Stimulated activated CD8-positive, alpha-beta memory T cell treated with anti-CD3 and anti-CD28 coated beads, Interleukin-4, amount 100 ng/mL, for 24 hours (primary cell): ENCODE measurements around the gene CLIP3.
"Not testable (repeated sequence)": the region's sequence is repeated elsewhere in the genome, so short reads cannot be mapped to it uniquely, and the experiment has no call there.

Experiments used
- DNase-seq: peaks from one replicate; pipeline ENCODE4 v3.0.0-alpha.2; 2020; ENCODE audit warnings: low read depth

CLIP3 gene

DNA sequence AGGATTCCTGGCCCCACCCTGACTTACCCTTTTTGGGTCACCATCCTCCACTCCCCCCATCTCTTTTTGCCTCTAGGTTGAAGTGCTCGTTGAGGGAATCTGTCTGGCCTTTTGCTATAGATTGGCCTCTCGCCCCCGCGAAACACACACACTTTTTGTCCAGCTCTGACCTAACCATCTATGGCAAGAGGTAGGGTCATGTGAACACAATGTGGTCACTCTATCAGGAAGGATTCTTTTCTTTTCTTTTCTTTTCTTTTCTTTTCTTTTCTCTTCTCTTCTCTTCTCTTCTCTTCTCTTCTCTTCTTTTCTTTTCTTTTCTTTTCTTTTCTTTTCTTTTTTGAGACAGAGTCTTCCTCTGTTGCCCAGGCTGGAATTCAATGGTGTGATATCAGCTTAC lies 51.7 kb downstream of the CLIP3 start:
- DNase-seq, result not testable (repeated sequence)

DNA sequence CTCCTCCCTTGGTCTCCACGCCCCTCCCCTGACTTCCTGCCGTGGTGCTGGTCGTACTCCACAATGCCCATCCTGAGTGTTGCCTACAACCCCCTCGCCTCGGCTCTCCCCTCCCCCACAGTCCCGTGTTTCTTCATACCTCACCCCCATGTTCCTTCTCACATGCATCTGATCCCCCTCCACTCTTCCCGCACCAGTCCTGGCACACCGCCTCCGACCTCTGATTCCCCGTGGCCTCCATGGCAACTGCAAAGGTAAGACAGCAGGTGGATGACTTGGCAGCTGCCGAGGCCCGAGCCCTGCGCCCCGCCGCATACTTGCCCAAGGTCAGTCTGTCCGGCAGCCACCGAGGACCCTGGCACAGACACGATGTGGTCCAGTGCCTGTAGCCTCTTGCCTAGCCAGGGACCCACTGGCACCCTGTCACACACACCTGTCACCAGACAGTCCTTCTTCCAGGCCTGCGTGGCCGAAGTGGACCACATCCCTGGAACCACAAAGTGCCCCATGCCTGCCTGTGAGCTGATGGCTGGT lies 53.8 kb downstream of the CLIP3 start:
- no peak for DNase-seq

DNA sequence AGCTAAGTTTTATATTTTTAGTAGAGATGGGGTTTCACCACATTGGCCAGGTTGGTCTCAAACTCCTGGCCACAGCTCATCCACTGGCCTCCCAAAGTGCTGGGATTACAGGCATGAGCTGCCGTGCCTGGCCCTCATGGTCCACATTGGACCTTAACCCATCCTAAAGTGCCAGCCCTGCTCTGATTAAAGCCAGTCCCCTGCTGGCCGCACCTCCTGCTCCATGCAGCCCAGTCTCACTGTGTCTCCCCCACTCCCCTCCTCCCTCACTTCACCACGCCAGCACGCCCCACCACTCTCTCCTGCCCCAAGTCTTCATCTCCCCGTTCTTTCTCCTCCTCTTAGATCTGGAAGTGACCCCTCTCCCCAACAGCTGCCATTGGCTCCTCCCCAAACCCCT lies 54.4 kb downstream of the CLIP3 start:
- no peak for DNase-seq

DNA sequence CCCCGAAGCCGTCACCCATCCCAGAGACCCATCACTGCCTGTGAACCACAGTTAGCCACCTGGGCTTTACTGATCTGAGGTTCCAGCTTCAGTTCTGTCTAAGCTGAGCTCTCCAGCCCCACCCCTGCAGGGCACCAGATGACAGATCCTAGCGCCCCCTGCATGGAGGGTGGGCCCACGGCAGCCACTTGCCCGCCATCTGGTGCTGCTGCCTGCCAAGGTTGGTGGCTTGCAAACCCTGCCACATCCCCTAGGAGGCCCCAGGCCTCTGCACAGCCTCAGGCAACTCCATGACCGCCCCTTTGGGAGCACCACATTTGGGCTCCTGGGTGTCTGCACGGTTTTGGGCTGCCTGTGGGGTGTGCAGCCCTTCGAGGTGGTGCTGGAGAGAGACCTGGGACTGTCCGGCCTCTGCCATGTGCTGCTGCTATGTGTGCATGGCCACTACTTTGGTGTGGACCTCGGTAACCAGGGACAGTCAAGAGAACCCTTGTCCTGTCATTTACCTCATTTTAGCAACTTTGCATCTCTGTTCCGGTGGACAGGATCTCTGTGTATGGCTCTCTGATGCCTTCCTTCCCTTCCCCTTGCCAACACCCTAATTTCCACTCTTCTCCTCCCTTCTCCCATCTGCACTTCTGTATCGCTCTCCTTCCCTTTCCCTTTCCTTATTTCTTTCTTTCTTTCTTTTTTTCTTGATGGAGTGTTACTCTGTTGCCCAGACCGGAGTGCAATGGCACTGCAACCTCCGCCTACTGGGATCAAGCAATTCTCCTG lies 55.0 kb downstream of the CLIP3 start:
- DNase-seq, result no peak

DNA sequence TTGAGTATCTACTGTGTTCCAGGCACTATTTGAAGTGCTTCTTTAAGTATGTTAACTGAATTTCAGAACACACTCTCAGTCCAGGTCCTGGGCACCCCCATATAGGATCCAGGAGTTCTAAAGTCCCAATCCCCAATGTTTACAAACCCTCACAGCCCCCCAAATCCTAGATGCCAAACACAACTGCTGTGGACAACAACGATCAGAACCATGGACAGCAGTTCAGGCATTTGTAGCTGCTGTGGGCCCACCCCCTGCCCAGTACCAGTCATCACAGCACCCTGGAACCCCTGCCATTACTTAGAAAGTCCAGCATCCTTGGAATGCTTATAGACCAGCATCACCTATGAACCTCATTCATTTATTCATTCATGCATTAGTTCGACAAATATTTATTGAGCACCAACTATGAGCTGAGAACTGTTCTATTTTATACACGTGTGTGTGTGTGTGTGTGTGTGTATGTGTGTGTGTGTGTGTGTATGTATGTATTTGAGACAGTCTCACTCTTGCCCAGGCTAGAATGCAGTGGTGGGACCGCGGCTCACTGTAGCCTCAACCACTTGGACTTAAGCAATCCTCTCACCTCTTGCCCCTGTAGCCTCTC lies 57.0 kb downstream of the CLIP3 start:
- DNase-seq, result no peak

DNA sequence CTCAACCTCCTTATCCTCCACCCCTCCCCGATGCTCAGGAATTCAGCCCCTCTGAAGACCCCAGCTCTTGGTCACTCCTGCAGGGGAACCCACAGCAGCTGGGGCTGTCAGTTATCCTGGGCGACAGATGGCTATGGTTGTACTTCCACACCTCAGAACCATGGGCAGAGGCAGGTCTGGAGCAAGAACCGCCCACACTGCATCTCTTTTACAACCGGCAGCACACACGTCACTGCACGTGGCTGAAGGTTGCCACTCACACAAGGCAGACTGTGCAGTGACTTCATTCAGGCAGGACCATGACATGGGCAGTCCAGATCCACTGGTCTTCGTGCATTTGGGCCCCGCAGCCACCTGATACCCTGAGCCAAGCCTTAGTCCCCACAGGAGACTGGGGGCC lies 59.2 kb downstream of the CLIP3 start:
- DNase-seq, result no peak

DNA sequence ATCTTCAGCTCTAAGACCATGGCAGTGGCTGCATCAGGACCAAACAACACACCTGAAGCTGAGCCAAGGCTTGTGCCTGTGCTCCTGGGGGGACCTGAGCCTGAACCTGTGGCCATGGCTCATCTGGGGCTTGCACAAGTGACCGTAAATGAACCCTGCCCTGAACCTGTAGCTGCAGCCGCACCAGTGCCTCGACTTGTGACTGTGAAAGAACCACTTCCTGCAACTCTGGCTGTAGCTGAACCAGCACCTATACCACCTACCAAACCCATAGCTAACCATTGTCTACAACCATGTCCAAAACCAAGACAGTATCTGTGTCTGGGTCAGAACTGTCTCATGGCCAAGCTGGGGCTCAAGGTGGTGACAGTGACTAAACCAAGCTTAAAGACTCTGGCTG lies 65.9 kb downstream of the CLIP3 start:
- DNase-seq, result no peak
